HG02938 (cell line): Measurements from ENCODE around the gene MAPKAP1.

Experiments used
- ATAC-seq: cut with Tn5 transposase; IDR thresholded peaks from one replicate; pipeline ENCODE4 v1.9.1; 2021; ENCODE audit warnings: mild to moderate bottlenecking, moderate library complexity; ENCODE audit not compliant: unreplicated experiment

Gene MAPKAP1

GRCh38 chr9:125399165-125399564 lies 307.8 kb downstream of the MAPKAP1 start:
- ATAC-seq, result no peak

DNA sequence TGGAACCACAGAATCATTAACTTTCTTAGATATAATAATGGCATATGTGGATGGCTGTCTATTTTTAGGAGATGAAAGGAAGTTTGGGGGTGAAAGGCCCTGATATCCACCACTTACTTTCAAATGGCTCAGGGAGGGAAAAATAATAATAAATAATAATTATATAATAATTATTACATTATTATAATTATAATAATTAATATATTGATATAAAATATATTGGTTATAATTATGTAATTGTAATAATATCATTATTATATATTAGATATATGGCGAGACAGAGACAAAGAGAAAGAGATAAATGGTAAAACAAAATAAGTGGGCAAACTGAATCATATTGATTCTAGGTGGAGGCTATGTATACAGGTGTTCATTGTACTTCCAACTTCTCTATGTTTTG lies 308.8 kb downstream of the MAPKAP1 start:
- no peak for ATAC-seq

DNA sequence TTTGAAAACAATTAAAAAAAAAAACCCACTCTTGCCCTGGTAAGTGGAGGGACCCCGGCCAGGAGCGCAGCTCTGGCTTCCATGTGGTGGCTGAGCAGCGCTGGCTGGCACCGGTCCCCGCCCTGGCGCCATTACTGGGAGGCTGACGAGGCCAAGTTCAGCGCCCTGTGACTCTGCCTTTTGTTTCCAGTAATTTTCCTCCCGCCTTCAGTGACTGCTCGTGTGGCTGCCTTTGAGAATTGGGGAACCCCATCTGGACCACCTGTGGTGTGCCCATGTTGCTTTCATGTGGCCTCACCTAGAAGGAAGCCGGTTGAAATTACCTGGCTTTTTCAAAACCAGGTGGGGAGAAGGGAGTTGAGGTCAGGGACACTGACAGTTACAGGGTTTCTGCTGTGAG lies 309.3 kb downstream of the MAPKAP1 start:
- ATAC-seq, result no peak

GRCh38 chr9:125396799-125397198 lies 310.2 kb downstream of the MAPKAP1 start:
- ATAC-seq, result no peak

- no peak for ATAC-seq
Observed at GRCh38 chr9:125393426-125393825, 313.6 kb downstream of the MAPKAP1 start.

DNA sequence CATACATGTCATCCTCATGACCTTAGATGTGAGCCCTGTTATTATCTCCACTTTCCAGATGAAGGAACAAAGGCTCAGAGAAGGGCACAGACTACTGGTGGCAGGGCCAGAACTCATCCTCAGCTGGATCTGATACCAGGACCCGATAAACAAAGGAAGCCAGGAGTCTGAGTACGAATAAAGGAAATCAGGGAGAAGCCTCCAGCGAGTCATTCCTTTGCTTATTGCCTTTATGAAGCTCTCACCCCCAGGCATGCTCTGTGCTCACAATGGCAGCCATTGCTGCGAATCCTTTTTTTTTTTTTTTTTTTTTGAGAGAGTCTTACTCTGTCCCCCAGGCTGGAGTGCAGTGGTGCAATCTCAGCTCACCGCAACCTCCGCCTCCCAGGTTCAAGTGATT lies 315.3 kb downstream of the MAPKAP1 start:
- ATAC-seq, result no peak

GRCh38 chr9:125388978-125389377 lies 318.0 kb downstream of the MAPKAP1 start:
- no peak for ATAC-seq

DNA sequence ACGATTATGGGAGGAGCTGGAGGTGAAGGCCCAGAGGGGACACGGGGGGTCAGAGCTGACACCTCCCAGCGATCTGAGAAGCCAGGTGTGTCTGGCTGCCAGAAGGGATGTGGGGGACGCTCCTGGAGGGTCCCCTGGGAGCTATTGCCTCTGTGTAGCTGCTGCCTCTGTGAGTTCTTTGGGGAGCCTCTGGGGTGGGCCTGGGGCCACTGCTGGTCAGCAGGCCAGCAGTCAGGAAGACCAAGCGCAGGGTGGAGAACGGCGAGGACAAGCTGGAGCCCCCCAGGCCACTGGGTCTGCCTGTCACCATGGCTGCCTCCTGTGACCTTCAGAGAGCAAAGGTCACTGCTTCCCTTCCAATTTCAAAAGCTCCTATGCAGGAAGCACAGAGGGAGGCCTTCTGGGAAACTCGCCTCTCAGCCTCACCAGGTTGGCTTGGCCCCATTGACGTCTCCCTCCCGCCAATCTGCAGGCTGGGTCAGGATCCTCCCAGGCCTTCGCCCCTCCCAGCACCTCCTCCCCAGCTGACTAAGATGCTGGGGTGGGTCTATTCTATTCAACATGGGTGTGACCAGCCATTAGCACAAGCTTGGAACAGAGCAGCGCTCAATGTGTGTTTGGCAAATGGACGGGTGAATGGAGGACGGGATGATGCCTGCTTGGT lies 319.0 kb downstream of the MAPKAP1 start:
- ATAC-seq, result no peak
